Bone marrow (tissue), 2 donors: ENCODE measurements around the gene ATP6AP1.

Experiments used
- DNase-seq, 2 donors: peaks; one replicate each; lab custom pipeline; 2025; lab: John Stamatoyannopoulos, UW

ATP6AP1 gene

GRCh38 chrX:154444755-154445246 lies 16.3 kb downstream of the ATP6AP1 start:
- DNase-seq: no peak

GRCh38 chrX:154445776-154446175 lies 17.3 kb downstream of the ATP6AP1 start:
- DNase-seq: no peak

- DNase-seq: no peak
Observed at GRCh38 chrX:154446430-154446829, 18.0 kb downstream of the ATP6AP1 start.

GRCh38 chrX:154448484-154448883 lies 20.0 kb downstream of the ATP6AP1 start:
- DNase-seq: no peak

GRCh38 chrX:154449618-154450017 lies 21.1 kb downstream of the ATP6AP1 start:
- no peak for DNase-seq

GRCh38 chrX:154450312-154450711 lies 21.8 kb downstream of the ATP6AP1 start:
- DNase-seq: no peak

GRCh38 chrX:154452823-154453222 lies 24.3 kb downstream of the ATP6AP1 start:
- no peak for DNase-seq

- peak in 1 of 2 donors; percentile 29 for DNase-seq
Observed at GRCh38 chrX:154457491-154458115, 29.1 kb downstream of the ATP6AP1 start.

GRCh38 chrX:154458116-154458953 lies 29.9 kb downstream of the ATP6AP1 start, which contains the start of gene PLXNA3:
TSS of gene PLXNA3 (plus strand) at chrX:154458281. CDS start at chrX:154460184, 1,903 bp downstream.
- DNase-seq: peak in 1 of 2 donors; percentile 29

- no peak for DNase-seq
Observed at GRCh38 chrX:154458954-154459778, 30.7 kb downstream of the ATP6AP1 start.

GRCh38 chrX:154459832-154460231 lies 31.4 kb downstream of the ATP6AP1 start:
- DNase-seq: no peak

GRCh38 chrX:154460326-154460725 lies 31.8 kb downstream of the ATP6AP1 start:
- no peak for DNase-seq

GRCh38 chrX:154462396-154462795 lies 33.9 kb downstream of the ATP6AP1 start:
- DNase-seq: no peak

GRCh38 chrX:154463611-154464220 lies 35.2 kb downstream of the ATP6AP1 start:
- DNase-seq: no peak

GRCh38 chrX:154464806-154465365 lies 36.4 kb downstream of the ATP6AP1 start:
- no peak for DNase-seq

GRCh38 chrX:154465601-154466000 lies 37.1 kb downstream of the ATP6AP1 start:
- DNase-seq: no peak

GRCh38 chrX:154466036-154466435 lies 37.6 kb downstream of the ATP6AP1 start:
- no peak for DNase-seq

GRCh38 chrX:154466907-154467306 lies 38.4 kb downstream of the ATP6AP1 start:
- no peak for DNase-seq

GRCh38 chrX:154467556-154467955 lies 39.1 kb downstream of the ATP6AP1 start:
- DNase-seq: no peak

GRCh38 chrX:154468217-154468616 lies 39.7 kb downstream of the ATP6AP1 start:
- DNase-seq: no peak

- no peak for DNase-seq
Observed at GRCh38 chrX:154469114-154469513, 40.6 kb downstream of the ATP6AP1 start.
